ENCODE measurements around the gene SMAD3. TPM values are rescaled to one million over a fixed set of nuclear protein-coding genes. Genes with fewer than 3 reads are reported as not detected.

The SMAD3 gene
- total and polyA plus RNA-seq, 2 of the 4 experiments (the other 2 are of a cell fraction), result 71.0 to 177 TPM

DNA sequence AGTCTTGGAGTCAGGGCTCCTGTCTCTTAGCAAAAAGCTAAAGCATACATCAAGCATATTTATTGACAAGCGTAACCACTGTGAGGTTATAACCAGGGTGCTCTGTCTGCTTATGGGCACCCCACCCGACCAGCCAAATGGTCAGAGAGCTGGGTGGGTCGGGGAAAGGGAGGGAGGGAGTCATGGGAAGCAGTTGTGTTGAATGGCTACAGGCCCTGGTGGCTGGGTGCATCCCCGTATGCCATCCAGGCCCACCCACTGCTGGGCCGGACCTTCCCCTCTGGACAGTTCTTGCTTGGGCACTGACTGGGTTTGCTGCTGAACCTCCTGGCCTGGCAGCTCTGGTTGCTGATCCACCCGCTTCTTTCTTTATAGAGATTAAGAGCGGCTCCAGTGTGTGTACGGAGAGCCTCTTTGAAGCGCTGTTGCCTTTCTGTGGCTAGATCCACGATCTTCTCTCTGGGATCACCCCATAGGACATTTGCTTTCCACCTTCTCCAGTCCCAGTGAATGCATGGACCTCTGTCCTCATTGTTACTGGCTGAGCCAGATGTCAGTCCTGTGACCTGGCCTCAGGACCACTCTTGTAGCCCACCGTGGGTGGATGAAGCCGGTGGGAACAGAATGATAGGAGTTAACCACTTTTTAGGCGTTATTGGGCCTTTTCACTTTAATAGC is 59.6 kb downstream of the SMAD3 start:
- Histone ChIP-seq H3K23ac (ENCODE audit: low read depth, low read length) (peak overlapping the region; percentile 98), H3K9me1 (ENCODE audit: insufficient read depth, low read length) (peaks cover 49% of the 10 kb centered on the region), H3K27me3 (ENCODE audit: control insufficient read depth, insufficient read depth, low read length) (no peaks in the 10 kb centered on the region), H3K4me2 (ENCODE audit: low read depth, low read length) (peak overlapping the region; percentile 37), H2AK5ac (ENCODE audit: low read depth, low read length) (peak overlapping the region; percentile 99), H2BK15ac (ENCODE audit: low read depth, low read length) (peak overlapping the region; percentile 77; the same call in 2 of the 3 replicates), H4K20me1 (ENCODE audit: insufficient read depth, low read length) (peaks cover 10% of the 10 kb centered on the region; the same call in 1 of the 2 replicates), H3K79me1 (ENCODE audit: low read depth in 1 of 2, low read length in 2 of 2) (peaks cover 27 to 84% of the 10 kb centered on the region in 2 experiments), H2AK9ac (replicated peaks; ENCODE audit: low read depth, low read length, poor library complexity) (peak overlapping the region; percentile 86), H3K18ac (ENCODE audit: low read depth, low read length) (peak overlapping the region; percentile 85), H4K5ac (ENCODE audit: low read depth, low read length) (peak overlapping the region; percentile 89), H2BK120ac (ENCODE audit: low read depth, low read length) (peak overlapping the region; percentile 98), H3K56ac (ENCODE audit: extremely low read depth, insufficient read depth, low read length) (peak overlapping the region; percentile 94), H3K9ac (ENCODE audit: low read depth, low read length) (peak overlapping the region; percentile 81), H2BK20ac (ENCODE audit: low read depth, low read length) (peak overlapping the region; percentile 99), H4K91ac (ENCODE audit: insufficient read depth, low read depth, low read length) (peak overlapping the region; percentile 99), H3K4ac (ENCODE audit: low read depth, low read length) (peak overlapping the region; percentile 100), H4K8ac (ENCODE audit: low read depth in 2 of 2, low read length in 2 of 2) (peak overlapping the region; percentile 92 to 98), H2BK5ac (ENCODE audit: low read depth, low read length, poor library complexity, severe bottlenecking) (peak overlapping the region; percentile 99), H3K9me3 (ENCODE audit: control insufficient read depth, insufficient read depth, low read length) (no peaks in the 10 kb centered on the region), H3K4me3 (ENCODE audit: insufficient read depth, low read depth, low read length) (no peak overlapping the region), H3K4me1 (ENCODE audit: control insufficient read depth, insufficient read depth, low read length) (peaks cover 52% of the 10 kb centered on the region), H3K14ac (replicated peaks; ENCODE audit: low read depth, low read length) (peak overlapping the region; percentile 97), H2AFZ (replicated peaks; ENCODE audit: low read length, poor library complexity) (peak overlapping the region; percentile 15), H3K27ac (ENCODE audit: insufficient read depth, low read length) (peak overlapping the region; percentile 95), H3K36me3 (ENCODE audit: control insufficient read depth, insufficient read depth, low read length) (peaks cover 34% of the 10 kb centered on the region)
- POLR2A ChIA-PET (ENCODE audit: unreplicated experiment), result interaction anchor here (0.6 to 1.4 kb wide), 3 partner anchors 22 to 59 kb away, joined by 3 to 6 read pairs (median 5); partner anchors contain the start of gene SMAD3
- ATAC-seq (ENCODE audit: low read depth) (peak; percentile 9), DNase-seq (no peak)
- no CpG with 5 or more reads among the region's 13 CpGs for WGBS, 2 experiments (ENCODE audit: extremely low coverage in 2 of 2, insufficient read length in 1 of 2)
- BruUV-seq (replicated peaks), result no TSS peak
- CTCF ChIA-PET, result interaction anchor here (1.0 to 1.2 kb wide), 2 partner anchors 16 to 178 kb away, joined by 3 read pairs; no protein-coding TSS in a partner anchor
- intact Hi-C loops (cut with micrococcal nuclease), result loop anchor here (2.0 to 5.0 kb wide), 2 partner anchors 16 to 58 kb away; partner anchors contain the start of gene SMAD3
- TF ChIP-seq CEBPB (IDR thresholded peaks at IDR 0.05; ENCODE audit: low read depth, low read length) (no peak), POLR2A (IDR thresholded peaks at IDR 0.05; ENCODE audit: low read depth, low read length) (no peak), MXI1 (IDR thresholded peaks at IDR 0.05; ENCODE audit: borderline replicate concordance, low read depth, low read length) (no peak)
- dilution Hi-C loops (cut with HindIII; ENCODE audit: low sequenced_read_pairs, unreplicated experiment), result no loop called here
- in situ Hi-C loops (cut with MboI; ENCODE audit: low sequenced_read_pairs), result no loop called here
